Activated CD8-positive, alpha-beta T cell treated with anti-CD3 and anti-CD28 coated beads for 36 hours (primary cell): Measurements from ENCODE around the gene RAB26. TPM values are rescaled to one million over a fixed set of nuclear protein-coding genes. Genes with fewer than 3 reads are reported as not detected.

Experiments used
- ATAC-seq: fragments of 200-7000 bp; cut with Tn5 transposase; one replicate; pipeline ENCODE4 v1.10.0; 2021; ENCODE audit warnings: mild to moderate bottlenecking, moderate library complexity
- CTCF ChIA-PET: fragments of 350-600 bp; sonication (Branson Sonifier 250); formaldehyde crosslinking; loops from one replicate; lab custom pipeline; 2021; ENCODE audit warnings: antibody characterized with exemption; lab: Charles Lee
- POLR2A ChIA-PET: fragments of 350-600 bp; sonication (Branson Sonifier 250); formaldehyde crosslinking; loops from one replicate; lab custom pipeline; 2021; ENCODE audit warnings: antibody characterized with exemption; lab: Charles Lee
- DNase-seq: peaks from one replicate; pipeline ENCODE4 v3.0.0-alpha.2; 2020
- H3K27ac Mint-ChIP-seq: one replicate; pipeline ENCODE4 v1.8.0; 2021; ENCODE audit warnings: mild to moderate bottlenecking, mixed read lengths
- H3K27me3 Mint-ChIP-seq: one replicate; pipeline ENCODE4 v1.8.0; 2021; ENCODE audit warnings: mixed read lengths
- H3K36me3 Mint-ChIP-seq: one replicate; pipeline ENCODE4 v1.8.0; 2021; ENCODE audit warnings: low read depth, mixed read lengths
- H3K4me1 Mint-ChIP-seq: one replicate; pipeline ENCODE4 v1.8.0; 2021; ENCODE audit warnings: low read depth, mixed read lengths
- H3K4me3 Mint-ChIP-seq: one replicate; pipeline ENCODE4 v1.8.0; 2021; ENCODE audit warnings: mild to moderate bottlenecking, moderate library complexity, mixed read lengths
- H3K9me3 Mint-ChIP-seq: one replicate; pipeline ENCODE4 v1.8.0; 2021; ENCODE audit warnings: mixed read lengths
- intact Hi-C: fragments of 100-400 bp; cut with micrococcal nuclease; formaldehyde crosslinking; loops from one replicate; pipeline ENCODE4 v1.10.0; 2022
- total RNA-seq, 2 experiments: library from RNA; stranded (reverse); gene quantifications; one replicate each; pipeline ENCODE4 v1.2.3, GENCODE V29; 2021
- TF ChIP-seq, protein P1 (sequence below): fragments of 200-600 bp; IDR thresholded peaks from one replicate; pipeline ENCODE4 v1.8.0; 2022; ENCODE audit warnings: antibody characterized with exemption, mild to moderate bottlenecking

RAB26 gene
- total RNA-seq, 2 experiments from 2014 or later = 0.34 to 0.49 TPM

DNA sequence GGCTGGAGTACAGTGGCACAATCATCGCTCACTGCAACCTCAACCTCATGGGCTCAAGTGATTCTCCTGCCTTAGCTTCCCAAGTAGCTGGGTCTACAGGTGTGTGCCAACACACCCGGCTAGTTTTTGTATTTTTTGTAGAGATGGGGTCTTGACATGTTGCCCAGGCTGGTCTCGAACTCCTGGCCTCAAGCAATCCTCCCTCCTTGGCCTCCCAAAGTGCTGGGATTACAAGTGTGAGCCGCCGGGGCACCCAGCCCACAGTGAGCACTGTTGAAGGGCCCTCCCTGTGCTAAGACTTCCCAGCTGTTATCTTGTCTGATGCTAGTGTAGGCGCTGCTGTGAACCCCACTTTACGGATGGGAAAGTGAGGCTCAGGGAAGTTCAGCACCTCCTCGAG is 40.0 kb downstream of the RAB26 start:
- Mint-ChIP-seq H3K27me3 (no peaks in the 10 kb centered on the region), H3K27ac (no peak overlapping the region), H3K36me3 (no peaks in the 10 kb centered on the region), H3K9me3 (no peaks in the 10 kb centered on the region), H3K4me3 (no peak overlapping the region), H3K4me1 (no peaks in the 10 kb centered on the region)
- ChIA-PET POLR2A (interaction anchor here (0.6 kb wide), 2 partner anchors 129 to 138 kb away, joined by 3 read pairs; no protein-coding TSS in a partner anchor), CTCF (no interaction called here)
- intact Hi-C loops = no loop called here
- TF ChIP-seq, protein P1, sequence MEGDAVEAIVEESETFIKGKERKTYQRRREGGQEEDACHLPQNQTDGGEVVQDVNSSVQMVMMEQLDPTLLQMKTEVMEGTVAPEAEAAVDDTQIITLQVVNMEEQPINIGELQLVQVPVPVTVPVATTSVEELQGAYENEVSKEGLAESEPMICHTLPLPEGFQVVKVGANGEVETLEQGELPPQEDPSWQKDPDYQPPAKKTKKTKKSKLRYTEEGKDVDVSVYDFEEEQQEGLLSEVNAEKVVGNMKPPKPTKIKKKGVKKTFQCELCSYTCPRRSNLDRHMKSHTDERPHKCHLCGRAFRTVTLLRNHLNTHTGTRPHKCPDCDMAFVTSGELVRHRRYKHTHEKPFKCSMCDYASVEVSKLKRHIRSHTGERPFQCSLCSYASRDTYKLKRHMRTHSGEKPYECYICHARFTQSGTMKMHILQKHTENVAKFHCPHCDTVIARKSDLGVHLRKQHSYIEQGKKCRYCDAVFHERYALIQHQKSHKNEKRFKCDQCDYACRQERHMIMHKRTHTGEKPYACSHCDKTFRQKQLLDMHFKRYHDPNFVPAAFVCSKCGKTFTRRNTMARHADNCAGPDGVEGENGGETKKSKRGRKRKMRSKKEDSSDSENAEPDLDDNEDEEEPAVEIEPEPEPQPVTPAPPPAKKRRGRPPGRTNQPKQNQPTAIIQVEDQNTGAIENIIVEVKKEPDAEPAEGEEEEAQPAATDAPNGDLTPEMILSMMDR = no peak
- DNase-seq (no peak), ATAC-seq (no peak)

DNA sequence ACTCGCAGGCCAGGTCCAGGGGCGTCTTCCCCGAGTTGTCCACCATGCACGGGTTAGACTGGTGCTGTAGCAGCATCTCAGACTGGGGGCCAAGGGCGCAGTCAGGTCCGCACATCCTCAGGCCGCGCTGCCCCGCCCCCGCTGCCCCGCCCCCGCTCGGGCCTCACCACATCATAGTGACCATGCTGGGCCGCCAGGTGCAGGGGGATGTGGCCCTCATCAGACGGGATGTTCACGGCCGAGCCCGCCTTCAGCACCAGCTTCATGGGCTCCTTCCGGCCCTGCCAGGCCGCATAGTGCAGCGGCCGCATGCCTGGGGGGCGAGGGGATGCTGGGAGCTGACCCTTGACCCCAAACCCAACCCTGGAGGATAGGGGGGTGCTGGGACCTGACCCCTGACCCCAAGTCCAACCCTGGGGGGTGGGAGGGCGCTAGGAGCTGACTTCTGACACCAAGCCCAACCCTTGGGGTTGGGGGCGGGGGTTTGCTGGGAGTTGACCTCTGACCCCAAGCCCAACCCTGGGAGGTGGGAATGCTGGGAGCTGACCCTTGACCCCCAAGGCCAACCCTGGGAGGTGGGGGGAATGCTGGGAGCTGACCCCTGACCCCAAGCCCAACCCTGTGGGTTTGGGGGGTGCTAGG is 40.9 kb downstream of the RAB26 start:
- no peaks in the 10 kb centered on the region for H3K9me3 Mint-ChIP-seq
- TF ChIP-seq, protein P1 = no peak
- H3K27ac Mint-ChIP-seq = no peak overlapping the region
- intact Hi-C loops = no loop called here
- no peaks in the 10 kb centered on the region for H3K36me3 Mint-ChIP-seq
- H3K4me1 Mint-ChIP-seq = no peaks in the 10 kb centered on the region
- no peaks in the 10 kb centered on the region for H3K27me3 Mint-ChIP-seq
- DNase-seq (no peak), ATAC-seq (no peak)
- ChIA-PET POLR2A (interaction anchor here (1.2 kb wide), 1 partner anchor 34 kb away, joined by 5 read pairs; the partner anchor contains the start of gene TRAF7), CTCF (no interaction called here)
- no peak overlapping the region for H3K4me3 Mint-ChIP-seq

DNA sequence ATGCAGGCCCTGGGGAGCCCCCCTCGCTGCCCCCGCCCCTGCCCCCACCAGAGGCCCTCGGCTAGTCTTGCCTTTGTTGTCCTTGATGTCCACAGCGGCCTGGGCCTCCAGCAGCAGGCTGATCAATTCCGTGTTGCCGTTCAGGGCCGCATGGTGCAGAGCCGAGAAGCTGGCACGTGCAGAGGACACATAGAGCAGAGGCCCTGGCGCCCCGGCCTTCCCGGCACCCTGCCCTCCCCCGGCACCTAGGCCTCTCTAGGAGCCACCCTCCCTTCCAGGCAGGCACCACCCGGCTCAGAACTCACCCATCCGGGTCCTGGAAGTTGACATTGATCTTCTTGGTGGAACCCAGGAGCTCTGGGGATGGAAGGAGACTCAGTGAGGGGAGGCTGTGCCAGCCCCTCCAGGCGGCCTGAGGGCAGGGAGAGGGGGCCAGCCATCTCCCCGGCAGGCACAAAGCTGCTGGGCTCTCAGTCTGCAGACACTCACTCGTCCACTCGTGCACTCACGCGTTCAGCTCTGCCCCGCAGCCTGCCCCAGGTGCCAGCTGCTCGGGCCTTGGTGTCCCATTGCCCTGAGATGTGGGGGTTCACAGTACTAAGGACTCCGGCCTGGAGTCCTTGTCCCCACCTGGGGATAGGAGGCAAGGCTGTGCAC is 41.7 kb downstream of the RAB26 start:
- no peak for DNase-seq
- H3K4me3 Mint-ChIP-seq = no peak overlapping the region
- TF ChIP-seq, protein P1 = no peak
- no peaks in the 10 kb centered on the region for H3K9me3 Mint-ChIP-seq
- peaks cover 5% of the 10 kb centered on the region for H3K27me3 Mint-ChIP-seq
- intact Hi-C loops = no loop called here
- CTCF ChIA-PET = no interaction called here
- no peak overlapping the region for H3K27ac Mint-ChIP-seq
- no peaks in the 10 kb centered on the region for H3K36me3 Mint-ChIP-seq
- POLR2A ChIA-PET = interaction anchor here (1.2 to 1.6 kb wide), 2 partner anchors 15 to 35 kb away, joined by 5 to 7 read pairs; partner anchors contain the start of genes MLST8 and TRAF7
- ATAC-seq = no peak
- H3K4me1 Mint-ChIP-seq = peaks cover 2% of the 10 kb centered on the region

DNA sequence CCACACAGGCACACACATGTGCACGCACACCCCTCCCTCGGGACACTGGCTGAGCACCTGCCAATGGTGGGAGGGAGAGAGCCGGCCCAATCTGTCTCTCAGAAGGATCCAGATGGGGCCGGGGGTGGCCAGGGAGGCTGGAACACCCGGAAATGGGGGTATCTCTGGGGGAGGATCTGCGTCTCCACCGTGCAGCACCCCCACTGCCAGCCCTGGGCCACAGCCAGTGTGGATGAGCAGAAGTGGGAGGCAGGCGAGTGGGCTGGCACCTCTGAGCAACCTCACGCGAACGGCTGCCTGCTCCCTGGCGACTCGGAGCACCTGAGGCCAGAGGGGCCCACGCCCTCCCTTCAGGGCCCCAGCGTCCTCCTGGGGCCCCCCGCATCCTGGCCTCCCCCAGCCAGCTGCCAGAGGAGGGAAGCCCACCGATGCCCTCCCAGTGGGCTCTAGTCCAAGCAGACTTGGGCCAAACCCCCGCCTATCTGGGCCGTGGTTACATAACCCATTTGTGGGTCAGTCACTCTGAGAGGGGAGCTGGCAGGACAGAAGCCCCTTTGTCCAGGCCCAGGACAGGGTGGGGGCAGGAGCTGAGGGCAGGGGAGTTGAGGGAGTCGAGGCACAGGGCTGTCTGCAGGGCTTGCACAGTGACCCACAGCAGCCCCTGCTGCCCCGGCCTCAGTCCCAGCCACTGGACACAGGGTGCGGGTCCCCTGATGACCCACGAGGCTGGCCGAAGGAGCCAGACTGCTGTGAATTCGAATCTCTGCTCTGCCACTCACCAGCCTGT is 42.4 kb downstream of the RAB26 start:
- DNase-seq (no peak), ATAC-seq (no peak)
- no peak overlapping the region for H3K4me3 Mint-ChIP-seq
- H3K36me3 Mint-ChIP-seq = no peaks in the 10 kb centered on the region
- no peaks in the 10 kb centered on the region for H3K9me3 Mint-ChIP-seq
- H3K27me3 Mint-ChIP-seq = peaks cover 10% of the 10 kb centered on the region
- POLR2A ChIA-PET = interaction anchor here (1.0 to 1.6 kb wide), 3 partner anchors 9 to 36 kb away, joined by 3 to 7 read pairs (median 5); partner anchors contain the start of genes MLST8 and TRAF7
- no peak overlapping the region for H3K27ac Mint-ChIP-seq
- CTCF ChIA-PET = no interaction called here
- intact Hi-C loops = no loop called here
- TF ChIP-seq, protein P1 = no peak
- peaks cover 3% of the 10 kb centered on the region for H3K4me1 Mint-ChIP-seq
